Adipocyte (in vitro differentiated cells): ENCODE measurements around the gene F7.
"Not testable (repeated sequence)": the region's sequence is repeated elsewhere in the genome, so short reads cannot be mapped to it uniquely, and the experiment has no call there.

Source experiments
- DNase-seq: peaks from one replicate; pipeline ENCODE4 v3.0.0-alpha.2; 2015; ENCODE audit warnings: low read depth
- H3K27me3 ChIP-seq: replicated peaks from 2 replicates; pipeline ENCODE4 v1.7.0; 2013; ENCODE audit warnings: mild to moderate bottlenecking, low read length, moderate library complexity; ENCODE audit not compliant: control insufficient read depth, insufficient read depth
- H3K36me3 ChIP-seq: 2 replicates; pipeline ENCODE4 v1.7.0; 2013; ENCODE audit warnings: low read length, mild to moderate bottlenecking, moderate library complexity; ENCODE audit not compliant: control insufficient read depth, insufficient read depth, severe bottlenecking
- H3K4me1 ChIP-seq: 2 replicates; pipeline ENCODE4 v1.7.0; 2013; ENCODE audit warnings: mild to moderate bottlenecking, low read length, moderate library complexity; ENCODE audit not compliant: control insufficient read depth, insufficient read depth
- H3K4me3 ChIP-seq: 2 replicates; pipeline ENCODE4 v1.7.0; 2013; ENCODE audit warnings: mild to moderate bottlenecking, low read length, moderate library complexity
- H3K9ac ChIP-seq: 2 replicates; pipeline ENCODE4 v1.7.0; 2013; ENCODE audit warnings: mild to moderate bottlenecking, low read length, moderate library complexity
- H3K9me3 ChIP-seq: 2 replicates; pipeline ENCODE4 v1.7.0; 2013; ENCODE audit warnings: mild to moderate bottlenecking, low read length, moderate library complexity; ENCODE audit not compliant: control insufficient read depth

Gene F7

DNA sequence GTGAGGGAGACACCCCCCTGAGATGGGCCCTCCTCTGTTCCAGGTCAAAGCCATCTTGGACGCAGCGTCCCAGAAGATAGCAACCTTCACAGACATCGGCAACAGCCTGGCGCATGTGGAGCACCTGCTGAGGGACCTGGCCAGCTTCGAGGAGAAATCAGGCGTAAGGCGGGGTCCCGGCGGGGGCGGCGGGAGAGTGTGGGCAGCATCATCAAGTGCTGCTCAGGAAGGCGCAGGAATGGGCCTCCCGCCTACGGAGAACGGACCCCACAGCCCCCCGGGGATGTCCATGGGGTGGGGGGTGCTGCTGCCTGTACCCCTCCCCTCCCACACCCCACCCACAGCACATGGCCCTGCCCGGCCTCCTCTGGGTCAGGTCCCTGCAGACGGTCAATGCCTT, 31.2 kb upstream of the F7 start:
- Histone ChIP-seq H3K9ac (no peak overlapping the region), H3K36me3 (no peaks in the 10 kb centered on the region), H3K9me3 (peaks cover 7% of the 10 kb centered on the region), H3K4me1 (no peaks in the 10 kb centered on the region), H3K27me3 (peaks cover 1% of the 10 kb centered on the region), H3K4me3 (no peak overlapping the region)
- no peak for DNase-seq

DNA sequence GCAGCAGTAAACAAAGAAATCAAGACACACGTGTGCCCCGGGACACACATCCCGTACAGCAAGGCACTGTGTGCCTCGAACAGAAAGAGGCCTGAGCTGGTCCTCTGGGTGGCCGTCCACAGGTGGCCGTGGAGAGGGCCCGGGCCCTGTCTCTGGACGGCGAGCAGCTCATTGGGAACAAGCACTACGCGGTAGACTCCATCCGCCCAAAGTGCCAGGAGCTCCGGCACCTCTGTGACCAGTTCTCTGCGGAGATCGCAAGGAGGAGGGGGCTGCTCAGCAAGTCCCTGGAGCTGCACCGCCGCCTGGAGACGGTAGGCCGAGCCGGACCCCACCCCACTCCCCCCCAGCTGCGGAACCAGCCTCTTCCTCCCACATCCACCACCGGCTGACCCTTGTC, 30.7 kb upstream of the F7 start:
- H3K27me3 ChIP-seq, result peaks cover 5% of the 10 kb centered on the region
- H3K9me3 ChIP-seq, result peaks cover 7% of the 10 kb centered on the region
- no peaks in the 10 kb centered on the region for H3K4me1 ChIP-seq
- no peak for DNase-seq
- H3K4me3 ChIP-seq, result no peak overlapping the region
- no peak overlapping the region for H3K9ac ChIP-seq
- no peaks in the 10 kb centered on the region for H3K36me3 ChIP-seq

DNA sequence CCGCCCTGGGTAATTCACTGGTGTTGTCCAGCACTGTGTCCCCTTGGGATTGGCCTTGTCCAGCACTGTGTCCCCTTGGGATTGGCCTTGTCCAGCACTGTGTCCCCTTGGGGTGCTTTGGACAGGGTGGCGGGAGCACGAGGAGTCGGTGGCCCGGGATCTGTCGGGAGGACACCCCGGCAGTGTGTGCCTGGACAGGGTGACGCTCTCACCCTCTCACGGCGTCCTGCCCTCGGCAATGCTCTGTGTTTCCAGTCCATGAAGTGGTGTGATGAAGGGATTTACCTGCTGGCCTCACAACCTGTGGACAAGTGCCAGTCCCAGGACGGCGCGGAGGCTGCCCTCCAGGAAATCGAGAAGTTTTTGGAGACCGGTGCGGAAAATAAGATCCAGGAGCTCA, 29.9 kb upstream of the F7 start:
- no peak for DNase-seq
- peaks cover 7% of the 10 kb centered on the region for H3K9me3 ChIP-seq
- no peaks in the 10 kb centered on the region for H3K4me1 ChIP-seq
- no peak overlapping the region for H3K9ac ChIP-seq
- no peaks in the 10 kb centered on the region for H3K36me3 ChIP-seq
- H3K4me3 ChIP-seq, result no peak overlapping the region
- H3K27me3 ChIP-seq, result peaks cover 11% of the 10 kb centered on the region

DNA sequence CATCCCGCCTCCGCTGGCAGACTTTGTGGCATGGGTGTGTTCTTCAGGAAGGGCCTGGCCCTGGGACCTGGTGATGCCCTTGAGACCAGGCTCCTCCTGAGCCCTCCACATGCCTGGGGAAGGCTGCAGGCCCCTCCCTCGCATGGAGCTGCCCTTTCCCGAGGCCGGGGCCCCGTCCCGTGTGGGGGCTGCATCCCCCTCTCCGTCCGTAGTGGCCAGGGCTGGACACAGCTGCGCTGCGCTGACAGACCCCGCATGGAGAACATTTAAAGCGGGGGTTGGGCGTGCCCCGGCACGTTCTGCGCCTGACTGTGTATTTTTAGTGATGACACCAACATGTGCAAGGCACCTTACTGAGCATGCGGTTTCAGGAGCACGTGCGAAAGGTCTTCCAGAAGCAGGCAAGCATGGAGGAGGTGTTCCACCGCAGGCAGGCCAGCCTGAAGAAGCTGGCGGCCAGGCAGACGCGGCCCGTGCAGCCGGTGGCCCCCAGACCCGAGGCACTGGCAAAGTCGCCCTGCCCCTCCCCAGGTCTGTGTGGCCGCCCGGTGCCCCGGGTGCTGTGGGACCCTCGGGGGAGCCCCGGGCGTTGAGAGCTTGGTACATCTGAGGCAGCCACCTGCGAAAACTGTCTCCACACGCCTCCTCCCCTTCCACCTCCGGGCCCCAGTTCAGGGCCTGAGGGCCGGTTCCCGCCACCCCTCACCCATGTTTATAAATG, 28.8 kb upstream of the F7 start:
- Histone ChIP-seq H3K4me1 (no peaks in the 10 kb centered on the region), H3K9me3 (peaks cover 3% of the 10 kb centered on the region), H3K4me3 (no peak overlapping the region), H3K27me3 (peaks cover 22% of the 10 kb centered on the region), H3K9ac (no peak overlapping the region), H3K36me3 (no peaks in the 10 kb centered on the region)
- no peak for DNase-seq

DNA sequence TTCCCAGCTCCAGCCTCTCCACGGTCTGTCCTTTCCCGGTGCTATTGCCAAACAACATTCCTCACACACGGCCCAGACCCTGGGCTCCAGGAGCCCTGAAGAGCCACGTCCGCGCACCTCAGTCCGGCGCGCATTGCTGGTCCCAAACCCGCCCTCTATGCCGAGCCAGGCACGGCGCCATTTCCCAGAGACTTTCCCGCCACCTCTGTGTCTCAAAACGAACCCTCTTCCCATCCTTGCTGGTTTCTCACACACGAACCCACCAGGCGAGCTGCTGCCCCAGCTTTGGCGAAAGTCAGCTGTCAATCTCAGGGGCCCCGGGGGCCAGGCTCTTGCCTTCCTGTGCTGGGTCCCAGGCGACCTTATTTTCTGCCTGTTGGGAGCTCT, 28.0 kb upstream of the F7 start:
- H3K36me3 ChIP-seq, result no peaks in the 10 kb centered on the region
- no peak overlapping the region for H3K9ac ChIP-seq
- DNase-seq, result no peak
- H3K27me3 ChIP-seq, result peaks cover 24% of the 10 kb centered on the region
- H3K4me1 ChIP-seq, result no peaks in the 10 kb centered on the region
- no peak overlapping the region for H3K4me3 ChIP-seq
- no peaks in the 10 kb centered on the region for H3K9me3 ChIP-seq

DNA sequence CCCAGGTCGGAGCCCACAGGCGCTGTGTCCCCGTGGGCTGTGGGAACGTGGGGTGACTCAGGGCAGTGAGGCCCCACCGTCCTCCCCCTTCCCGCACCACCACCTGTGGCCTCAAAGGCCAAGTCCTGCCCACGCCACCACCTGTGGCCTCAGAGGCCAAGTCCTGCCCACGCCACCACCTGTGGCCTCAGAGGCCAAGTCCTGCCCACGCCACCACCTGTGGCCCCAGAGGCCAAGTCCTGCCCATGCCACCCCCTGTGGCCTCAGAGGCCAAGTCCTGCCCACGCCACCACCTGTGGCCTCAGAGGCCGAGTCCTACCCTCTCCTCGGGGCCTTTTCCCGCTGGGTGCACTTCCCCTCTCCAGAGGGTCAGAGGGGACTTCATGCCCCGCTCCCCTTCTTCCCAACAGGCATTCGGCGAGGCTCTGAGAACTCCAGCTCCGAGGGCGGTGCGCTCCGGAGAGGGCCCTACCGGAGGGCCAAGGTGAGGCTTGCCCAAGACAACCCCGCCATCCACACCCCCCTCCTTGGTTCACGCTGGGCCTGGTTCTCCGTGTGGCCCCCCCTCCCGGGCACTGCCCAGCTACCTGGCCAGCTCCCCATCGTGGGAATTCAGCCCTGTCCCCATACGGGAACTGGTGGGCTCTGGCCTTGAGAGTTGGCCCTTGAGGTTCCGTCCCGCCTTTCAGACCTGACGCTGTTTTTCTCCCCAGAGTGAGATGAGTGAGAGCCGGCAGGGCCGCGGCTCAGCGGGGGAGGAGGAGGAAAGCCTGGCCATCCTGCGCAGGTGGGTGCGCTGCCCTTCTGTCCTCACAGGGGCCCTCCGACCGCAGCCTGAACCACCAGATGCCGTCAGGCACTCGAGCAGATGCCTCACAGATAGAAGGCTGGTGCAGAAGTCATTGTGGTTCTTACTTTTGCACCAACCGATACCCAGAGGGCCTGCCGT, 27.4 kb upstream of the F7 start:
- Histone ChIP-seq H3K27me3 (peaks cover 24% of the 10 kb centered on the region), H3K36me3 (no peaks in the 10 kb centered on the region), H3K4me1 (no peaks in the 10 kb centered on the region), H3K9ac (no peak overlapping the region), H3K4me3 (no peak overlapping the region), H3K9me3 (no peaks in the 10 kb centered on the region)
- no peak for DNase-seq

DNA sequence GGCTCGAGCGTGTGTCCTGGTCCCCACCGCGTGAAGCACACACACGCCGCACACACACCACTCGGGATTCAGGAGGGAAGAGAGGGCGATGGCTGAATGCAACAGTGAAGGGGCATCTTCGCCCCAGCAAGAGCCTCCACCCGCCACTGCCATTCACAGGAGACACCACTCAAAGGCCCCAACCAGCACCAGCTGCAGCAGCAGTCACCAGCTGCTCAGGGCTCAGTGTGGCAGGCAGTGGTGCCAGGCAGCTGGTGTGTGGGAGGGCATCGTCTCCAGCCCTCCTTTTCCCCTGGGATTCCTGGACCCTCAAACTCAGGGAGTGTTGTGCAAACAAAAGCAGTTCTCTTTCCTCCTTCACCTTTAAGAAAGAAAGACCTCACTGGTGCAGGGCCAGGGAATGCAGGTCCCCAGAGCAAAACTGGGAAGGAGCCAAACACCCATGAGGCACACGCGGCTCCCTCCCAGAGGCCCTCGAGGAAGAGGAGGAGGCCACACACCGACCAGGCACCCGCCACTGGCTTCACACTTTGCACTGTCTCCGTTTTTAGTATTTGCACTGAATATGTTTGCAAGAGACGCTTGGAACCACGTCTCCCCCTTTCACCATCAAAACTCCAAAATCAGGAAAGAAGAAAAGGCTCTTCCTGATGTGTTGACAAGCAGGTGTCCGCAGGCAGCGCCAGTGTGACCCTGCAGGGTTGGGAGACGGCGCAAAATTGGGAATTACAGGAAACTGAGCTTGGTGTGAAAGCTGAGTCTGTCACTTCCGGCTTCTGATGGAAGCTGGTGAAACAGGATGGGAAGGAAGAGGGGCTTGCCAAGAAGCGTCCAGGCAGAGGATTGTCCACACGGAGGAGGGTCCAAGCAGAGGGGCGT, 26.4 kb upstream of the F7 start:
- Histone ChIP-seq H3K9me3 (no peaks in the 10 kb centered on the region), H3K4me1 (no peaks in the 10 kb centered on the region), H3K9ac (no peak overlapping the region), H3K27me3 (peaks cover 24% of the 10 kb centered on the region), H3K4me3 (no peak overlapping the region), H3K36me3 (no peaks in the 10 kb centered on the region)
- no peak for DNase-seq

DNA sequence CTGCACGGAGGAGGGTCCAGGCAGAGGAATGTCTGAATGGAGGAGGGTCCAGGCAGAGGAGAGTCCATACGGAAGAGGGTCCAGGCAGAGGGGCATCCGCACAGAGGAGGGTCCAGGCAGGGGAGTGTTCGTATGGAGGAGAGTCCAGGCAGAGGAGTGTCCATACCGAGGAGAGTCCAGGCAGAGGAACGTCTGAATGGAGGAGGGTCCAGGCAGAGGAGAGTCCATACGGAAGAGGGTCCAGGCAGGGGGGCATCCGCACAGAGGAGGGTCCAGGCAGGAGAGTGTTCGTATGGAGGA, 25.9 kb upstream of the F7 start:
- peaks cover 24% of the 10 kb centered on the region for H3K27me3 ChIP-seq
- DNase-seq, H3K9ac ChIP-seq, H3K4me3 ChIP-seq, H3K4me1 ChIP-seq, H3K36me3 ChIP-seq, H3K9me3 ChIP-seq: not testable (repeated sequence)

DNA sequence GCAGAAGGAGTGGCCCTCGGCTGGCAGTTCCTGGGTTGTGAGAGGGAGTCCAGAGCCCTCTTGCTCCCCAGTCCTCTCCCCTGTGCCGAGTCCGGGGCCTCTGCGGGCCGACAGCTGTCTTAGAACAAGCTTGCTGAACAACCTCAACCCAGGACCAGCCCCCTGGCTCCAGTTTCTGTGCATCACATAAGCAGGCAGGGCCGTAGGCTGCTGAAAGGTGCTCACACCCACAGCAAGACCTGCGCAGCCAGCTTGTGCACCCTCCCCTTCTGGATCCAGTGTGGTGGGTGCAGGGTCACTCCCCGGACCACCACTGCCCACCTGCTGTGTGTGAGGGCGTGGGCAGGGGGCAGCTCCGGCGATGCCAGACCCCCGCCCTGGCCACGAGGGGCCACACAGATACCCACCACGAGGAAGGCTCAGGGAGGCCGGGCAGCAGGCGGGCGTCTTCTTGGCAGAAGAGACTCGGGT, 25.2 kb upstream of the F7 start:
- no peak overlapping the region for H3K9ac ChIP-seq
- no peaks in the 10 kb centered on the region for H3K36me3 ChIP-seq
- H3K4me3 ChIP-seq, result no peak overlapping the region
- DNase-seq, result no peak
- H3K4me1 ChIP-seq, result no peaks in the 10 kb centered on the region
- H3K27me3 ChIP-seq, result peaks cover 27% of the 10 kb centered on the region
- no peaks in the 10 kb centered on the region for H3K9me3 ChIP-seq

DNA sequence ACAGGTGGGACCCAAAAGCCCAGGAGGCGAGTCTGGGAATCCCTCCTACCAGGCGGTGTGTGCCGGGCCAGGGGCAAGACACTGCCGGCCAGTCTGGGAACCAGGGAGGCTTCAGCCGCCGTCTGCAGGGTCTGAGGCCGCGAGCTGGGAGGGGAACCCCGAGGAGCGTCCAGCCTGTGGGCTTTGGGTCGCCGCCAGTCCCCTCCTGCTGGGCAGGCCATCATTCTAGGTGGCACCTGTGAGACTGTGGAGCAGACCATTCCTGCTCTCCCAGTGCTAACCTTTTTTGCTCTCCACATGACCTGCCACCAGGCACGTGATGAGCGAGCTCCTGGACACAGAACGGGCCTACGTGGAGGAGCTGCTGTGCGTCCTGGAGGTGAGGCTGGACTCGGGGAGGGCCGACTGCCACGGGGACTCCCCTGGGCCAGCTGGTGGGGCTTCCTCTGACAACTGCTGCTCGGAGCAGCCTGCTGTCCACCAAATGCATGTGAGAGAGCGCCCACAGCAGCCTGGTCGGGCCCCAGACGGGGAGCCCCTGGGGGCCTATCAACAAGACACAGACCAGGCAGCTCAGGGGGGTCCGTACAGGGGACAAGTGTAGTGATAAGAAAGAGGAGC, 24.6 kb upstream of the F7 start:
- DNase-seq, result no peak
- no peak overlapping the region for H3K4me3 ChIP-seq
- peaks cover 27% of the 10 kb centered on the region for H3K27me3 ChIP-seq
- no peaks in the 10 kb centered on the region for H3K36me3 ChIP-seq
- H3K9me3 ChIP-seq, result no peaks in the 10 kb centered on the region
- no peak overlapping the region for H3K9ac ChIP-seq
- no peaks in the 10 kb centered on the region for H3K4me1 ChIP-seq
